ENCODE measurements around the gene IFI27L1. TPM values are rescaled to one million over a fixed set of nuclear protein-coding genes. Genes with fewer than 3 reads are reported as not detected.

The IFI27L1 gene
- total RNA-seq, 1 experiment from 2014 or later, result 26.0 TPM

GRCh38 chr14:94119071-94119470, 38.0 kb downstream of the IFI27L1 start:
- ChIA-PET RAD21 (ENCODE audit: low non-redundant PET in 1 of 2, low total read pairs in 2 of 2, uncharacterized antibody in 2 of 2, unreplicated experiment in 2 of 2) (no interaction called here), CTCF (no interaction called here), POLR2A (no interaction called here)
- no TSS peak for BruUV-seq (replicated peaks)
- no peak overlapping the region for H3K27ac ChIP-seq (ENCODE audit: low read depth, low read length)
- H3K9me3 ChIP-seq (ENCODE audit: control insufficient read depth in 1 of 2, insufficient read depth in 1 of 2, low read depth in 1 of 2, low read length in 2 of 2), result peaks cover 0 to 11% of the 10 kb centered on the region in 2 experiments; a peak in 2 of 4 replicates
- intact Hi-C loops (cut with micrococcal nuclease), result no loop called here
- no peak overlapping the region for H3K4me2 ChIP-seq (ENCODE audit: low read length)
- no peak overlapping the region for H2AFZ ChIP-seq (ENCODE audit: low read depth, low read length, poor library complexity, severe bottlenecking)
- no peak for ATAC-seq
- peaks cover 0 to 3% of the 10 kb centered on the region in 2 experiments; a peak in 1 of 4 replicates for H3K4me1 ChIP-seq (ENCODE audit: control insufficient read depth in 1 of 2, insufficient read depth in 2 of 2, low read length in 2 of 2)
- no peaks in the 10 kb centered on the region for H3K79me2 ChIP-seq (ENCODE audit: insufficient read depth, low read length)
- H3K27me3 ChIP-seq (ENCODE audit: insufficient read depth, low read length), result peaks cover 3% of the 10 kb centered on the region; the same call in 1 of the 2 replicates
- no peaks in the 10 kb centered on the region for H3K36me3 ChIP-seq (ENCODE audit: control insufficient read depth in 1 of 2, insufficient read depth in 2 of 2, low read length in 2 of 2)
- H4K20me1 ChIP-seq (ENCODE audit: insufficient read depth), result no peaks in the 10 kb centered on the region
- TF ChIP-seq EGR1 (IDR thresholded peaks at IDR 0.05; ENCODE audit: low read depth), result no peak
- no peak for TF ChIP-seq MAX (IDR thresholded peaks at IDR 0.05)
- TF ChIP-seq, protein P1, sequence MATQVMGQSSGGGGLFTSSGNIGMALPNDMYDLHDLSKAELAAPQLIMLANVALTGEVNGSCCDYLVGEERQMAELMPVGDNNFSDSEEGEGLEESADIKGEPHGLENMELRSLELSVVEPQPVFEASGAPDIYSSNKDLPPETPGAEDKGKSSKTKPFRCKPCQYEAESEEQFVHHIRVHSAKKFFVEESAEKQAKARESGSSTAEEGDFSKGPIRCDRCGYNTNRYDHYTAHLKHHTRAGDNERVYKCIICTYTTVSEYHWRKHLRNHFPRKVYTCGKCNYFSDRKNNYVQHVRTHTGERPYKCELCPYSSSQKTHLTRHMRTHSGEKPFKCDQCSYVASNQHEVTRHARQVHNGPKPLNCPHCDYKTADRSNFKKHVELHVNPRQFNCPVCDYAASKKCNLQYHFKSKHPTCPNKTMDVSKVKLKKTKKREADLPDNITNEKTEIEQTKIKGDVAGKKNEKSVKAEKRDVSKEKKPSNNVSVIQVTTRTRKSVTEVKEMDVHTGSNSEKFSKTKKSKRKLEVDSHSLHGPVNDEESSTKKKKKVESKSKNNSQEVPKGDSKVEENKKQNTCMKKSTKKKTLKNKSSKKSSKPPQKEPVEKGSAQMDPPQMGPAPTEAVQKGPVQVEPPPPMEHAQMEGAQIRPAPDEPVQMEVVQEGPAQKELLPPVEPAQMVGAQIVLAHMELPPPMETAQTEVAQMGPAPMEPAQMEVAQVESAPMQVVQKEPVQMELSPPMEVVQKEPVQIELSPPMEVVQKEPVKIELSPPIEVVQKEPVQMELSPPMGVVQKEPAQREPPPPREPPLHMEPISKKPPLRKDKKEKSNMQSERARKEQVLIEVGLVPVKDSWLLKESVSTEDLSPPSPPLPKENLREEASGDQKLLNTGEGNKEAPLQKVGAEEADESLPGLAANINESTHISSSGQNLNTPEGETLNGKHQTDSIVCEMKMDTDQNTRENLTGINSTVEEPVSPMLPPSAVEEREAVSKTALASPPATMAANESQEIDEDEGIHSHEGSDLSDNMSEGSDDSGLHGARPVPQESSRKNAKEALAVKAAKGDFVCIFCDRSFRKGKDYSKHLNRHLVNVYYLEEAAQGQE (IDR thresholded peaks at IDR 0.05; ENCODE audit: low read depth), result no peak
- TF ChIP-seq ELF1 (IDR thresholded peaks at IDR 0.05; ENCODE audit: borderline replicate concordance, low read depth), result no peak
- TF ChIP-seq CBX3 (IDR thresholded peaks at IDR 0.05; ENCODE audit: low read depth), result no peak
- no peak for TF ChIP-seq RAD21 (IDR thresholded peaks at IDR 0.05; ENCODE audit: low read depth)
- no peak for TF ChIP-seq POLR2A (IDR thresholded peaks at IDR 0.05; ENCODE audit: borderline replicate concordance, extremely low read depth, insufficient read depth, insufficient read length)
- no peak for TF ChIP-seq ZNF274 (IDR thresholded peaks at IDR 0.05; ENCODE audit: low read depth, low read length)
- no peak for TF ChIP-seq YY1 (IDR thresholded peaks at IDR 0.05; ENCODE audit: extremely low read depth, insufficient replicate concordance, low read depth, low read length)
- TF ChIP-seq SP1 (IDR thresholded peaks at IDR 0.05; ENCODE audit: low read depth), result no peak
- no peak for TF ChIP-seq CEBPB (IDR thresholded peaks at IDR 0.05; ENCODE audit: low read depth)
- no peak overlapping the region for H3K9ac ChIP-seq (ENCODE audit: low read length)
- H3K4me3 ChIP-seq (replicated peaks in 1 of 2; ENCODE audit: low read depth in 1 of 2, low read length in 2 of 2), result no peak overlapping the region
- no peaks in the 10 kb centered on the region for H3K9me2 ChIP-seq (ENCODE audit: insufficient read depth)
- no peak for DNase-seq (ENCODE audit: low read depth, low spot score)

All from HCT116 (cell line).